ENCODE data around the gene HSPB6. TPM values are rescaled to one million over a fixed set of nuclear protein-coding genes. Genes with fewer than 3 reads are reported as not detected.
A peak's percentile ranks its signal among the peaks of the same experiment; 100 is the strongest.

HSPB6 gene
- total RNA-seq, 1 experiment from 2014 or later, result not detected

DNA sequence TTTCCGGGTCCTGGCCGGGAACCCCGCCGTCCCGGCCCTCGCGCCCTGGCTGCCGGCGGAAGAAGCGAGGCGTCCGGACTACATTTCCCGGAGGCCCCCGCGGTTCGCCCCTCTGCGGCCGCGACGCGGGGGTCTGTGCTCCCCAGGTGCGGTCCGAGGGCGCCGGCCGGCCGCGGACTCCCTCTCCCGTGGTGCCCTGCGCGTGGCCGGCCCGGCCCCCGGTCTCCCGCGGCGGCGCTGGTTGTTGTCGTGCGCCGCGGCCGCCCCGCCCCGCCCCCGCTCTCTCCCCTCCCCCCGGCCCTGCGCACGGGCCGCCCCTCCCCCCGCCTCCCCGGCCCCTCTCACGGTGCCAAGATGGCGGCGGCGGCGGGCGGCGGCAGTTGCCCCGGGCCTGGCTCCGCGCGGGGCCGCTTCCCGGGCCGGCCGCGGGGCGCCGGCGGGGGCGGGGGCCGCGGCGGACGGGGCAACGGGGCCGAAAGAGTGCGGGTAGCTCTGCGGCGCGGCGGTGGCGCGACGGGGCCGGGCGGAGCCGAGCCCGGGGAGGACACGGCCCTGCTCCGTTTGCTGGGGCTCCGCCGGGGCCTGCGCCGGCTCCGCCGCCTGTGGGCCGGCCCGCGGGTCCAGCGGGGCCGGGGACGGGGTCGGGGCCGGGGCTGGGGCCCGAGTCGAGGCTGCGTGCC, 39.0 kb downstream of the HSPB6 start, which contains the start of gene KMT2B:
Gene KMT2B, plus strand, starts transcription at position 339 of the 680 bp plus-strand sequence. Its CDS starts 16 bp downstream, at position 355.
- DNase-seq (ENCODE audit: low read depth), result peak; percentile 97

DNA sequence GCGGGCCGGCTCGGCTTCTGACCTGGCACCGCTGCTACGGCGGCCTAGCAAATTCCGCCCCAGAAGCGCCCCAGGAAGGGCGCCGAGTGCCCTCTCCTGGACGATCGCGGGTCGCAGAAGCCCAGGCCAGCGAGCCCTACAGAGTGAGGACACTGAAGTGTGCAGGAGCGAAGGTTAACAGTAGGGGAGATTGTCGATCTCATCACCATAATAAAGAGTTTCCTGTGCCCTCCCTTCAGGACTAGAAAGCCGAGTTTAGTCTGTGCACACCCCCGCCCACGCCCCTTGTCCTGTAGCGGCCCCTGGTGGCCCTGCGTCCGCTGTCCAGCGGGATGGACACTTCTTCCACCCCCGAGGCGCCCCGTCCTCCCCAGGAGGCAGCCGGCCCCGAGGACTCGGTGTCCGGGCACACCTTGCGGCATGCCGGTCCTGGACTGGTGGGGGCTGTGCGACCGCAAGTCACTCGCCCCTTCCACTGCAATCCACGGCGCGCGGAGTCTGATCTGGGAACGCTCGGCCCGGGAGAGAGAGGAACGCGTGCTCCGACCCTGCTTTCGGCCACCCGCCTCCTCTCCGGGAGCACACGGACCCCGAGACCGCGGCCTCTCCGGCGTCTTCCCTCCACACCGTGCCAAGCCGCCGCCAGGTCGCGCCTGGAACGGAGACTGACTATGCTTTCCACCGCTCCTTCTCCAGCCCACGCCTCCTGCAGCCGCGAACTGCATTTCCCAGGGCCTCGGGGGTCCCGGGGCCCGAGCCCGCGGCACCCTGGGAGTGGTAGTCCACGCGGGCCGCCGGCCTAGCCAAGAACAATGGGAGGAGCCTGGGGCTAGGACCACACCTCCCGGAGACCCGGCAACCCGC, 39.8 kb downstream of the HSPB6 start:
- peak; percentile 87 for DNase-seq (ENCODE audit: low read depth)

DNA sequence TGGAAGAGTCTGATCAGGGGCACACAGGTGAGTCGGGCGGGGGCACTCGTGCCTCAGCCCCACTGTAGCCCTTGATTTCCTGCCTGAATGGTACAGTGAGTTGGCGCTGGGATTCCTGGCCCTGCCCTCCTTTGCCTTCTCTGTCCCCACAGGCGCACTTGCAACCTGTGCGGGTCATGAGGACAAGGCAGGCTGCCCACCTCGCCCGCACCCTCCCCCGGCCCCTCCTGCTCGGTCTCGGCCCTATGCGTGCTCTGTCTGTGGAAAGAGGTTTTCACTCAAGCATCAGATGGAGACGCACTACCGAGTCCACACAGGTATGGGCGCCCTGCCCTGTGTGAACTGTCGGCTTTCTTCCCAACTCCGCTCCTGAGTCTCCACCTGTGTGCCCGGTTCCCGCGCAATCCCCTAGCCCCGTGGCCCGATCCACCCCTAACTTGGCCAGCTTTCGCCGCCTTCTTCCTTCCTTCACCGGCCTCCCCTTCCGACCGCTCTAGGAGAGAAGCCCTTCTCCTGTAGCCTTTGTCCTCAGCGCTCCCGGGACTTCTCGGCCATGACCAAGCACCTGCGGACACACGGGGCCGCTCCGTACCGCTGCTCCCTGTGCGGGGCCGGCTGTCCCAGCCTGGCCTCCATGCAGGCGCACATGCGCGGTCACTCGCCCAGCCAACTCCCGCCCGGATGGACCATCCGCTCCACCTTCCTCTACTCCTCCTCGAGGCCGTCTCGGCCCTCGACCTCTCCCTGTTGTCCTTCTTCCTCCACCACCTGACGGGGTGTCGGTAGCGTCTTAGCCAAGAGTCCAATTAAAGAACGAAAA, 40.6 kb downstream of the HSPB6 start:
- DNase-seq (ENCODE audit: low read depth), result no peak

DNA sequence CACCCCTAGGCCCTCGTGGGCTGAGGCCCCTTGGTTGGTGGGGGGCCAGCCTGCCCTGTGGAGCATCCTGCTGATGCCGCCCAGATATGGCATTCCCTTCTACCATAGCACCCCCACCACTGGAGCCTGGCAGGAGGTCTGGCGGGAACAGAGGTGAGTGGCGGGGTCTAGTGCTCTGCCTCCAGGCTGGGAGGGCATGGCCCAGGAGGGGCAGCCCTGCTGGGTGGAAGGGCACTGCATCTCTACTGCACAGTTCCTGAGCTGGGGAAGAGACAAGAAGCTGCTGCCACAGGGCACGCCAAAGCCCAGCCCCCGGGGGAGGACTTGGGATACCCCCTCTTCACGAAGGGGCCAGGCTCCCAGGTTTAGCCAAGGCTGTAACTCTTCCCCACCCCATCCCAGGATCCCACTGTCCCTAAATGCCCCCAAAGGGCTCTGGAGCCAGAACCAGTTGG, 41.4 kb downstream of the HSPB6 start:
- DNase-seq (ENCODE audit: low read depth), result no peak

DNA sequence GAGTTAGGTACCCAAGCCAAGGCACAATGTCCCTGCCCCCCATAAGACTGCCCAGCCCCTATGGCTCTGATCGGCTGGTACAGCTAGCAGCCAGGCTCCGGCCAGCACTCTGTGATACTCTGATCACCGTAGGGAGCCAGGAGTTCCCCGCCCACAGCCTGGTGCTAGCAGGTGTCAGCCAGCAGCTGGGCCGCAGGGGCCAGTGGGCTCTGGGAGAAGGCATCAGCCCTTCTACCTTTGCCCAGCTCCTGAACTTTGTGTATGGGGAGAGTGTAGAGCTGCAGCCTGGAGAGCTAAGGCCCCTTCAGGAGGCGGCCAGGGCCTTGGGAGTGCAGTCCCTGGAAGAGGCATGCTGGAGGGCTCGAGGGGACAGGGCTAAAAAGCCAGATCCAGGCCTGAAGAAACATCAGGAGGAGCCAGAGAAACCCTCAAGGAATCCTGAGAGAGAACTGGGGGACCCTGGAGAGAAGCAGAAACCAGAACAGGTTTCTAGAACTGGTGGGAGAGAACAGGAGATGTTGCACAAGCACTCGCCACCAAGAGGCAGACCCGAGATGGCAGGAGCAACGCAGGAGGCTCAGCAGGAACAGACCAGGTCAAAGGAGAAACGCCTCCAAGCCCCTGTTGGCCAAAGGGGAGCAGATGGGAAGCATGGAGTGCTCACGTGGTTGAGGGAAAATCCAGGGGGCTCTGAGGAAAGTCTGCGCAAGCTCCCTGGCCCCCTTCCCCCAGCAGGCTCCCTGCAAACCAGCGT, 42.1 kb downstream of the HSPB6 start:
- no peak for DNase-seq (ENCODE audit: low read depth)

DNA sequence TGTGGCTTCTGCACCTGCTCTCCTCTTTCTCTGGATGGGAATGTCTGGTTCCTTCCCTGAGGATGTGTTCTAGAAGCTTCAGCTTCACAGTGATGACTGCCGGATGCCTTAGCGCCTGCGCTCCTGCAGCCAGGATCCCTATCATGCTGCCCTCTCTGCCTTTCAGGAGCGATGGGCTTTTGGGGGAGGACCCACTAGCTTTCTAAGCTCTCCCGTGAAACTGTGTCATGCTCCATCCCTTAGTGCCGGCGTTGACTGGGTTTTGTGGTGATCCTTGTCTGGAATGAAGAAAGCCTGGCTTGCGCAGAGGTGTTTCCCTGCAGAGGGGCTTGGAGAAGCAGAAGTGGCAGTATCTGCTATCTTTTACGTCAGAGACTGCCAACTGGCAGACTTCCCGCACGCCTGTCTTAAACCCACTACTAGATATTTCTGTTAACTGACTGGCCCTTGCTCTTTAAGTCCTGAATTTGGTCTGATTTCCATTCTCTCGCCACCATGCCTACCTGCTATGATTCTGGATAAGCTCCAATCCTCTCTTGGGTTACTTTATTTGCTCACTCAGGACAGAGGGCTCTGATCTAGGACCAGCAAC, 42.8 kb downstream of the HSPB6 start:
- no peak for DNase-seq (ENCODE audit: low read depth)

DNA sequence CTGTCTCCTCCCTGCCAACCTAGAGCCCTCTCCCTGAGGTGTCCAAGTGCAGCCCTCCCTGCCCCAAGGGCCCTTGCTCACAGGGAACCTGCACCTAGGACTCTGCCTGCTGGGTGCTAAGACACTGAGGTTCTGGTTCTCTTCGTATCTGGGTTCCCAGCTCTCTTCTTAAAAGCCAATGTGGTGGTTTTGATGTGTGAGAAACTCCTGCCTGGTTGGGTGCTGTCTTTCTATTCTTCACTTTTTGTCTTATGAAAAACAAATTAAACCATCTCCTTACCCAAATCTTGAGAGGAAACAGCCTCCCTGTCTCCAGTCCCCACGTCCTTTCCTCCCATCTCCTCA, 43.4 kb downstream of the HSPB6 start:
- DNase-seq (ENCODE audit: low read depth), result no peak

DNA sequence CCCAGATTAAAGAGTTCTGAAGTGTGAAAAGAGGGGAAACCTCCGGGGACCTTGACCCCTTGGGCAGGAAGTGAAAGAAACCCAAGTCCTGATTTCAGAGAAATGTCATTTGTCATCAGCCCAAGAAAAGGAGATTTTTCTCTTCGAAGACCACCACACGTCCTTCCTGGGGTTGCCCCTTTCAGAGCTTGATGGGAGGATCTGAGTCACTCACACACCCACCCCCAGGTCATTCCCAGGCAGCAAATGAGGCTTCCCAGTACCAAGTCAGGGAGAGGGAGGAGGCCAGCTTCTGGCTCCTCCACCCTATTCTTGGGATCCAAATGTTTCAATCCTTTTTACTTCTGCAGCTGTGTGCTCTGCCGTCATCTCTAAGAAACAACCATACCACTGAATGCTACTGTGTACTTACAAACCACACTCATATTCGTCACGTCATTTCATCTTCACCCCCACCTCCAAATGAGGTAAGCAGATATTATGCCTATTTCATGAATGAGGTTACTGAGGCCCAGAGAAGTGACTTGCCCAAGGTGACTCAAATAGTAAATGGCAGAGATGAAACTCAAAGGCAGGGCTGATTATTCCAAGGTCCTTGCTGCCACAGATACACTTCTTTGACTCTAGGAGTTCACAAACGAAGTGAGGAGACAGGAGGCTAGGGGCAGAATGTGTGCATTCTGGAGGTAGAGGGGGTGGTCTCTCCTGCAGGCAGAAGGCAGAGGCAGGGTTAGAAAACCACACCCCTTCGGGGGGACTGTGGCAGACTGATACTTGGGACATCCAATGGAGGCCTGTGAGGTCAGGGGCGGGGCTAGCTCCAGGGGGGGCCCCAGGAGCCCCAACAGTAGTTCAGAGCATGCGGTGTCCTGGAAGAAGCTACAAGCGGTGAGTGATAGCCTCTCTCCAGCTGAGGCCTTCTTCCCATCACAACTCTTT, 44.0 kb downstream of the HSPB6 start:
- DNase-seq (ENCODE audit: low read depth), result no peak

DNA sequence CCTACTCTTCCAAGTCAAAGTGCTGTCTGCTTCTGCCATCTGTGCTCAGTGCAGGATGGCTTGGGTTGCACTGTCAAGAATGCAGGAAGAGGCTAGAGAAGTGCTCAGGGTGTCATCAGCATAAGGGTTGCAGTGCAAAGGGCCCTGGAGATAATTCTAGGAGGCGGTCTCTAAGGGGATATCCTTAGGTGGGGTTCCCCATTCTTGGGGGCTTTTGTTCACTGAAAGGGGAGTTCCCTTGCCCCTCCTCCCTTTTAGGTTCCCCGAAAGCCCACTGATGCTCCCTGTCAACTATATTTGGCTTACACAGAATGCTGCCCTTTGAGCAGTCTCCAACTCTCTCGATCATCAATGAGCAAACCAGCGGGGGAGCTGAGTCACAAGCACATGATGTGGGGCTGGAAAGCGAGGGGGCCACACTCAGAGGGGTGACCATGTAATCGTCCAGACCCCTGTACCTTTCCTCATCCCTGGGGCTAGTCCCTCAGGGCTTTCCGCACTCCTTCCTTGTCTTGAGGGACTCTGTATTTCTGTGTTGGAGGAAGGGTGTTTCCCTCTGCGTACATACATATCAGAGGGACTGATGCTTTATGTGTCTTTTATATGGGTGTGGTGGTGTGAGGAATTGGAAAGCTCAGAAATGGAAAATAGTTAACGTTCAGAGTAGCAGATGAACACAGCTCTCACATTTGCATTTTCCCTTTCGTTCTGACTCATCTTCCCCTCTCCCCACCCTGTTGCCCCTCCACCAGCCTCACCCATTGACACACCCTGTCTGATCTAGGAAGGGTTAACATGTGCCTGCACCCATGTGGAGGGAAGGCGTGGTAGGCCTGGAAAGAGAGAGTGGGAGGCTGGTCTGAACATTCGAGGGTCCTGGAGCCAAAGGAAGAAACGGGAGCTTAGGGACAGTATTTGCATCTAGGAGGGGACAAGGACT, 45.8 kb downstream of the HSPB6 start:
- DNase-seq (ENCODE audit: low read depth), result no peak

DNA sequence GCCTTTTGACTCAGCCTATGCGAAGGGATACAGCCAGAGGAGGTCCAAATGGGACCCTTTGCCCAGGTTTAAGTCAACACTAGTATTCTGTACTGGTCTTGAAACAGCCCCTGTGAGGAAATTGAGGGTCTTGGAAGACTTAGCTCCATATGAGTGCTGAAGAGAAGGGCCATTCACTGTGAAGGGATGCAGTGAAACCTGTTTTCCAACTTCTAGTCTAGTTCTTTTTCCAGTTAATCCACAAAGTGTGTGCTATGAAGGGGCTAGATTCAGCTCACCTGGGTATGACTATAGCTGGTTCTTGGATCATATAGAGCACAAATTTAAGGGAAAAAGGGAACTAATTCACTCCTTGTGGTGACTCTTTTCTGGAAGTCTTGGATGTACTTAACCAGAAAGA, 48.4 kb downstream of the HSPB6 start:
- DNase-seq (ENCODE audit: low read depth), result no peak

Other genes starting within 250 kb of the HSPB6 start
- gene DMKN, start 243.4 kb downstream of the HSPB6 start, total RNA-seq (2014; rRNA removed; shearing (Covaris generic)), result 34.4 and 53.0 TPM in 2 replicates
- gene SBSN, start 228.7 kb downstream of the HSPB6 start, total RNA-seq (2014; rRNA removed; shearing (Covaris generic)), result 3.0 and 14.9 TPM in 2 replicates
- gene GAPDHS, start 223.6 kb downstream of the HSPB6 start, total RNA-seq (2014; rRNA removed; shearing (Covaris generic)), result not detected in 2 replicates
- gene TMEM147, start 211.4 kb downstream of the HSPB6 start, total RNA-seq (2014; rRNA removed; shearing (Covaris generic)), result 162 and 178 TPM in 2 replicates
- gene ATP4A, start 193.4 kb downstream of the HSPB6 start, total RNA-seq (2014; rRNA removed; shearing (Covaris generic)), result not detected in 2 replicates
- not detected in 2 replicates for gene PMIS2, start 170.9 kb downstream of the HSPB6 start, total RNA-seq (2014; rRNA removed; shearing (Covaris generic))
- gene HAUS5, start 144.3 kb downstream of the HSPB6 start, total RNA-seq (2014; rRNA removed; shearing (Covaris generic)), result 19.7 and 21.1 TPM in 2 replicates
- gene RBM42, start 128.0 kb downstream of the HSPB6 start, total RNA-seq (2014; rRNA removed; shearing (Covaris generic)), result 71.9 and 93.9 TPM in 2 replicates
- gene ETV2, start 115.3 kb downstream of the HSPB6 start, total RNA-seq (2014; rRNA removed; shearing (Covaris generic)), result 0.50 and 2.5 TPM in 2 replicates
- 551 and 688 TPM in 2 replicates for gene COX6B1, start 108.7 kb downstream of the HSPB6 start, total RNA-seq (2014; rRNA removed; shearing (Covaris generic))
- not detected in 2 replicates for gene UPK1A, start 90.5 kb downstream of the HSPB6 start, total RNA-seq (2014; rRNA removed; shearing (Covaris generic))
- not detected in 2 replicates for gene ZBTB32, start 52.5 kb downstream of the HSPB6 start, total RNA-seq (2014; rRNA removed; shearing (Covaris generic))
- 7.7 and 10.9 TPM in 2 replicates for gene KMT2B, start 39.0 kb downstream of the HSPB6 start, total RNA-seq (2014; rRNA removed; shearing (Covaris generic))
- 2.9 and 11.1 TPM in 2 replicates for gene IGFLR1, start 14.6 kb downstream of the HSPB6 start, total RNA-seq (2014; rRNA removed; shearing (Covaris generic))
- 8.4 and 13.3 TPM in 2 replicates for gene U2AF1L4, start 11.6 kb downstream of the HSPB6 start, total RNA-seq (2014; rRNA removed; shearing (Covaris generic))
- 48.5 and 50.6 TPM in 2 replicates for gene PSENEN, start 11.4 kb downstream of the HSPB6 start, total RNA-seq (2014; rRNA removed; shearing (Covaris generic))
- 4.5 and 5.4 TPM in 2 replicates for gene LIN37, start 8.5 kb downstream of the HSPB6 start, total RNA-seq (2014; rRNA removed; shearing (Covaris generic))
- gene PROSER3, start 1.1 kb upstream of the HSPB6 start, total RNA-seq (2014; rRNA removed; shearing (Covaris generic)), result 8.6 and 10.8 TPM in 2 replicates
- gene ARHGAP33, start 18.5 kb upstream of the HSPB6 start, total RNA-seq (2014; rRNA removed; shearing (Covaris generic)), result 1.3 and 1.8 TPM in 2 replicates
- gene PRODH2, start 55.8 kb upstream of the HSPB6 start, total RNA-seq (2014; rRNA removed; shearing (Covaris generic)), result not detected in 2 replicates
- gene NPHS1, start 95.5 kb upstream of the HSPB6 start, total RNA-seq (2014; rRNA removed; shearing (Covaris generic)), result not detected in 2 replicates
- gene KIRREL2, start 99.9 kb upstream of the HSPB6 start, total RNA-seq (2014; rRNA removed; shearing (Covaris generic)), result not detected in 2 replicates
- gene APLP1, start 111.5 kb upstream of the HSPB6 start, total RNA-seq (2014; rRNA removed; shearing (Covaris generic)), result 1.6 and 6.6 TPM in 2 replicates
- gene NFKBID, start 143.5 kb upstream of the HSPB6 start, total RNA-seq (2014; rRNA removed; shearing (Covaris generic)), result 5.8 and 5.9 TPM in 2 replicates
- not detected in 2 replicates for gene HCST, start 145.5 kb upstream of the HSPB6 start, total RNA-seq (2014; rRNA removed; shearing (Covaris generic))
- not detected in 2 replicates for gene TYROBP, start 151.3 kb upstream of the HSPB6 start, total RNA-seq (2014; rRNA removed; shearing (Covaris generic))
- 1.9 and 3.4 TPM in 2 replicates for gene LRFN3, start 179.3 kb upstream of the HSPB6 start, total RNA-seq (2014; rRNA removed; shearing (Covaris generic))
- 18.0 and 22.9 TPM in 2 replicates for gene SDHAF1, start 238.2 kb upstream of the HSPB6 start, total RNA-seq (2014; rRNA removed; shearing (Covaris generic))

Data from HT1080 (cell line).